ENCODE data around the gene RUNDC1.
"Not testable (repeated sequence)": the region's sequence is repeated elsewhere in the genome, so short reads cannot be mapped to it uniquely, and the experiment has no call there.

The RUNDC1 gene

DNA sequence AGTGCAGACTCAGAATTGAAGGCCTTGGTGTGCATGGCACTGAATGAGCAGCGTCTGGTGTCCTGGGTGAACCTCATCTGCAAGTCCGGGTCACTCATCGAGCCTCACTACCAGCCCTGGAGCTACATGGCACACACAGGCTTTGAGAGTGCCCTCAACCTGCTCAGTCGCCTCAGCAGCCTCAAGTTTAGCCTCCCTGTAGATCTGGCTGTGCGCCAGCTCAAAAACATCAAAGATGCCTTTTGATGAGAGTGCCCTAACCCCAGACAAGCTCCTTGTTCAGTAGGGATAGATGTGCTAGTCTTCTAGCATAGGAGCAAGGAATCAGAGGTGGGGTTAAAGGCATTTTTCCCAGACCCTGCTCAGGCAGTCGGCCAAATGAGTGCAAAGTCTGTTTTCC lies 11.1 kb downstream of the RUNDC1 start:
- DNase-seq (ENCODE audit: low read depth), result no peak

DNA sequence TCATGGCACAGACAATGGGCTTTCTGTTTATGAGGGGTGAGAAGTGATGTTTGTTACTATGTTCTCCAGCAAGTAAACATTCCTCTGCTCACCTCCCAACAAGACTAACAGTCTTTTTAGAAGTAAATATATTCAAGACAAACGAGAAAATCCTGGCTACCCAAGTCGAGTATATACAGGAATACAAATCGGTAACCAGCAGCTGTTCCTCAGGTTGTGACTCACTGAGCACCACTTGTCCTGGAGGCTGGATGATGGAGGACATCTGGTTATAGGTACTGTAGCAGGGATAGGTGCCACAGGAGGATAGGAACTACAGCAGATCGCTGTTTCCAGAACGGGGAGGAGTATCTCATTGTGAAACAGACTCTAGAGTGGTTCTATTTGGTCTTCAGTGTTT lies 12.5 kb downstream of the RUNDC1 start:
- DNase-seq (ENCODE audit: low read depth), result no peak

DNA sequence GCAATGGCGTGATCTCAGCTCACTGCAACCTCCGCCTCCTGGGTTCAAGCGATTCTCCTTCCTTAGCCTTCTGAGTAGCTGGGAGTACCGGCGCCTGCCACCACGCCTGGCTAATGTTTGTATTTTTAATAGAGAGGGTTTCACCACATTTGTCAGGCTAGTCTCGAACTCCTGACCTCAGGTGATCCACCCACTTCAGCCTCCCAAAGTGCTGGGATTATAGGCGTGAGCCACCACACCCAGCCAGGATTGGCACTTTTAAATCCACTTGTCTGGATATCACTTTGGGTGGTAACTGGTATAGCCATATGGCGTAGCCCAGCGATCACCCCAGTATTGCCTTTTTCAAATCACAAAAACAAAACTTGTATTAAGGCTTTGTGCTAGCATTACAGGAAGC lies 13.5 kb downstream of the RUNDC1 start:
- DNase-seq (ENCODE audit: low read depth), result not testable (repeated sequence)

DNA sequence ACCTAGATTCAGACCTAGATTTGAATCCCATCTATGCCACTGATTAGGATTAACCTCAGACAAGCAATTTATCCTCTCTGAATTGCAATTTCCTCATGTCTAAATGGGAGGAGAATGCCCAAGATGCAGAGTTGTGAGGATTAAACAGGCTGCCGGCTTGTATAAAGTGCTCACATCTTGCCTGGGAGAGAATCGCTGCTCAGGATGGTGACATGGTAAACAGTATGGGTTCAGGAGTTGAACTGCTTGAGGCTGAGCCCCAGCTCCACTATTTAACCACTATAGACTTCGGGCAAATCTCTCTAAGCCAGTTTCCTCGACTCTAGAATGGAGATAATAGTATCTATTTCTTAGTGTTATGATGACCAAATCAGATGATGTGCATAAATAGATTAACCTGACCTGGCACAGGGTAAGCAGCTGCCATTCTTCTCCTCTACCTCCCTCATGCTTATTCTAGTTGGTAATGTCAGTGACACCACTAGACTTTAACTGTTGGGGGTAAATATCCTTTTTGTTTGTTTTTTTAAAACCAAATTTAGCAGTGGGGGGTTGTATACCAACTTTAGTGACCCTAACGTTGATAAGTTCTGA lies 17.1 kb downstream of the RUNDC1 start:
- no peak for DNase-seq (ENCODE audit: low read depth)

DNA sequence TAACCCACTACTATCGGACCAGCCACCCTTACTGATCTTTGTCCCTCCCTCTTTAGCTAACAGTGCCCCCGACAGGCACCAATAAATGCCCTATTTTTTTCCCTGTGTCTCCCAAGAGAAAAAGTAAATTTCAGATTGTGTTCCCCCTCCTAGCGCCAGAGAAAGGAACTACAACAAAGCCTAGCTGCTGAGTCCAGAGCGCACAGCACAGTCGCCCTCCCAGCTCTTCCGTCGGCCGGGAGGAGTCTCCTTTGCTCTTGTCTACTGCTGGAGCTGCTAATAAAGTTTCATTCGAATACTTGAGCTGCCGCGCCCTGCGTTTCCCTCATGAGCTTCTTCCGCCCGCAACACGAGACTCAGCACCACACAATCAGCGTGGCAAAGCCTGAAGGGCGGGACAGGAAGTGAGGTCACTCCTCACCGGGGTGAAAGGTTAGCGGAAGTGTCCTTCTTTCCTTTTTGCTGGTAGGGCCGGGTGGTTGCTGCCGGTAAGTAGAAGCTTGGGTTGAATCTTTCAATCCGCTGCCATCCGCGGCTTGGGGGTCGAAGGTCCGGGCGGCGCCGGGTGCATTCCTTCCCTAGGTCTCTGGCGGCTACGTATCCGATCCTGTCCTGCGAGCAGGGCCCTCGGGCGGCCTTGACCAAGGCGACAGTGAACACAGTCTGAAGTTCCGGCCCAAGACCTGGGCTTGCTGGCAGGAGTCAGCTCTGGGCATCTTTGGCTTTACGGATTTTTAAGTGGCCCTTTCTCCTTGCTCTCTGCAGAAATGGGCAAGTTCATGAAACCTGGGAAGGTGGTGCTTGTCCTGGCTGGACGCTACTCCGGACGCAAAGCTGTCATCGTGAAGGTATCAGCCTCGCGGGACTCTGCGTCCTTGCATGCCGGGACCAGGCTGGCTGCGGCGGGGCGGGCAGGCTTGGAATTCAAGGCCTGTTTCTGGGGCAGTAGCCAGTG lies 17.9 kb downstream of the RUNDC1 start, which contains the start of gene RPL27:
Gene RPL27, plus strand, starts transcription at position 436 of the 955 bp plus-strand sequence. Its CDS starts 332 bp downstream, at position 768.
- peak; percentile 93 for DNase-seq (ENCODE audit: low read depth)

DNA sequence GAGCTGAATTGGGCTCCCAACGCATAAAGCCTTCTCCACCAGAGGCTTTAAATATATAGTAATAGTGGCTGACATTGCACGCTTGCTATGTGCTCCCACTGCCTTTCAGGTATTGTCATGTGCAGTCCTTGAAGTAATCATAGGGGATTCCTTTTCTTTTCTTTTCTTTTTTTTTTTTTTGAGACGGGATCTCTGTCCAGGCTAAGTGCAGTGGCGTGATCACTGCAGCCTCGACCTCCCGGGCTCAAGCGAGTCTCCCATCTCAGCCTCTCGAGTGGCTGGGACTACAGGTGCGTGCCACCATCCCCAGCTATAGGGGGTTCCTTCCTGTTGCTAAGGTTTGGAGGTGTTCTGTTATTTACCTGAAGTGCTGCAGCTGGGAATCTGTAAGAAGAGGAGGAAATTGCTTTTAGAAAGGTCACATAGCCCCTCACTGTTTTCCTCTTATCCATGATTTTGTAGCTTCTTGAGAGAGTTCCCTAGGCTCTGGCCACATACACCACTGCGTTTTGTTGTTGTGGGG lies 18.7 kb downstream of the RUNDC1 start:
- no peak for DNase-seq (ENCODE audit: low read depth)

DNA sequence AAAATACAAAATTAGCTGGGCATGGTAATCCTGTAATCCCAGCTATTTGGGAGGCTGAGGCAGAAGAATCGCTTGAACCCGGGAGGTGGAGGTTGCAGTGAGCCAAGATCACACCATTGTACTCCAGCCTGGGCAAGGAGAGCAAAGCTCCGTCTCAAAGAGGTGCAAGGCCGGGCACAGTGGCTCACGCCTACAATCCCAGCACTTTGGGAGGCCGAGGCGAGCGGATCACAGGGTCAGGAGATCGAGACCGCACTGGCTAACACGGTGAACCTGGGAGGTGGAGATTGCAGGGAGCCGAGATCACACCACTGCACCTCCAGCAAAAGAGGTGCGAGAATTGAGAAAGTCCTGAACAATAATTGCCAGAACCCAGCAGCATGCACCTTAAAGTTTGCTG lies 20.5 kb downstream of the RUNDC1 start:
- not testable (repeated sequence) for DNase-seq (ENCODE audit: low read depth)

DNA sequence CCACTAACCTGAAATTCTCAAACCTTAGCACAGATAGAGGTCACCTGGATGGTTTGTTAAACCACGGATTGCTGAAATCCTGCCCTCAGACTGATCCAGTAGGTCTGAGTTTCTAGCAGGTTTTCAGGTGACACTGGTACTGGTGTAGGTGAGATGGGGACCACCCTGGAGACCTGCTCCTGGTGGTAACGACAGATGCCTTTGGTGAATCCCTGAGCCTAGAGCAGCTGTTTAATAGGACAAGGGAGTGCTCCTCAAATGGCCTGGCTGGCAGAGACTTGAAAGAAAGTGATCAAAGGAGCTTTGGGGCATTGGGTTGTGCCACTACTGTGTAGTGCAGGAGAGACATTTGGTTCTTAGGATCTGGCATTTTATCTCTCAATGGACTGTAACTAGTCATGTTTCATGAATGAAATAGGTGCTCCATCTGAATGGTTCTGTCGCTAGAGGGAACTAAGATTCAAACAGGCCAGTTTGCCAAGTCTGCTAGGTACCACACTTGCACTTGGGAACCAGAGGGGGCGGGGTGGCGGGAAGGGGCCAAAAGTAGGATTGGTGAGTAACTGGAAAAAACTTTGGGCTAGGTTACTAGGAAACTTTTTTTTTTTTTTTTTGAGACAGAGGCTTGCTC lies 23.3 kb downstream of the RUNDC1 start:
- DNase-seq (ENCODE audit: low read depth), result no peak

DNA sequence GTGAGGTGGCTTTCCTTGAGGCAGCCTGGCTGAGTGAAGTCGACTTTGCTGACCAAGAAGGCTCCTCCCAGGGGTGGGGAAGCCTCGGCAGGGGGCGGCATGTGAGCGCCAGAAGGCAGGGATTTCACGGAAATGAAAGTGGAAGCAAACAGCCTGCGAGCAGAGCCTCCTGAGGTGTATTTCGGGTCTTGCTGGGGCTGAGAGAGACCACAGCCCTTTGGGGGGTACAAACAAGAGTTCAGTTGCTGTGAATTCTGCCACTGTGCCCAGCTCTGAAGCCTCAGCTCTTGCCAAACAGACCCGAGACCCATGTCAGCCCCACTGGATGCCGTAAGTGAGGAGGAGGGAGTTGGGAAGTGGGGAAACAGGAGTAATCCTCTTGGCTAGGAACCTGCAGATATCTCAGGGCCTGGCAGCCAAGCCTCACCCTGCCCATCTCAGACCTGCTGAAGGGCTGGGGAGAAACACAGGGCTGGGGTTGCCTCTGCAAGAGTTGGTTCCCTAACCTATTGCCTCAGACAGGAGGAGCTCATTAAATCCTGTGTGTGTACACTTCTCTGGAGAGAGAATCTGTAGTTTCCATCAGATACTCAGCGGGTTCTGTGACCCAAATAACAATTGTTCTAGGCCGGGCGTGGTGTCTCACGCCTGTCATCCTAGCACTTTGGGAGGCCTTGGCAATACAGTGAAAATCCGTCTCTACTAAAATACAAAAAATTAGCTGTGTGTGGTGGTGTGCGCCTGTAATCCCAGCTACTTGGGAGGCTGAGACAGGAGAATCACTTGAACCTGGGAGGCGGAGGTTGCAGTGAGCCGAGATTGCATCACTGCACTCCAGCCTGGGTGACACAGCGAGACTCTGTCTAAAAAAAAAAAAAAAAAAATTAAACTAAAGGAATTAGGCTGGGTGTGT lies 26.5 kb downstream of the RUNDC1 start, which contains the start of gene IFI35:
Gene IFI35, plus strand, starts transcription at position 146 of the 913 bp plus-strand sequence. Its CDS starts 164 bp downstream, at position 310.
- DNase-seq (ENCODE audit: low read depth), result peak; percentile 80

DNA sequence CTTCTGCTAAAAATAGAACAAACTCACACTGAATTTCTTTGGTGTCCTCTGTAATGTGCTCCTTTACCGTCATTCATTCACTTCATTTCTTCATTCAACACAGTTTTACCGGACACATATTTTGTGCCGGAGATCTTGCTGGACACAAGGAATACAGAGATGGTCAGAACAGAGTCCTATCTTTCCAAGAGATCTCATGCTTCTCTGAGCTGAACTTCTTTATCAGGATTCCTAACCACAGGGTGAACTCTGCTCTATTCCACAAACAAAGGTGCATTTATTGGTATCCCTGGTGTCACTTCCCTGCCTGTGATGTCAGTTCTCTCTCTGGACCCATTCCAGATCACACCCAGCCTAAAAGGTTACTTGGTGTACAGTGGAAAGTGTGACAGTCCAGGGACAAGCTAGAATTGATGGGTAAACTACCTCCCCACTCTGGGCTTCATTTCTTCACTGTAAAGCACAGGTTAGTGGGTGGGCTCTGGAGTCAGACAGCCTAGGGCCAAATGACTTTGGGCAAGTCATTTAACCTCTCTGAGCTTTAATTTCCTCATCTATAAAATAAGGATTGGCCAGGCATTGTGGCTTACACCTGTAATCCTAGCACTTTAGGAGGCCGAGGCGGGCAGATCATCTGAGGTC lies 30.4 kb downstream of the RUNDC1 start:
- no peak for DNase-seq (ENCODE audit: low read depth)

DNA sequence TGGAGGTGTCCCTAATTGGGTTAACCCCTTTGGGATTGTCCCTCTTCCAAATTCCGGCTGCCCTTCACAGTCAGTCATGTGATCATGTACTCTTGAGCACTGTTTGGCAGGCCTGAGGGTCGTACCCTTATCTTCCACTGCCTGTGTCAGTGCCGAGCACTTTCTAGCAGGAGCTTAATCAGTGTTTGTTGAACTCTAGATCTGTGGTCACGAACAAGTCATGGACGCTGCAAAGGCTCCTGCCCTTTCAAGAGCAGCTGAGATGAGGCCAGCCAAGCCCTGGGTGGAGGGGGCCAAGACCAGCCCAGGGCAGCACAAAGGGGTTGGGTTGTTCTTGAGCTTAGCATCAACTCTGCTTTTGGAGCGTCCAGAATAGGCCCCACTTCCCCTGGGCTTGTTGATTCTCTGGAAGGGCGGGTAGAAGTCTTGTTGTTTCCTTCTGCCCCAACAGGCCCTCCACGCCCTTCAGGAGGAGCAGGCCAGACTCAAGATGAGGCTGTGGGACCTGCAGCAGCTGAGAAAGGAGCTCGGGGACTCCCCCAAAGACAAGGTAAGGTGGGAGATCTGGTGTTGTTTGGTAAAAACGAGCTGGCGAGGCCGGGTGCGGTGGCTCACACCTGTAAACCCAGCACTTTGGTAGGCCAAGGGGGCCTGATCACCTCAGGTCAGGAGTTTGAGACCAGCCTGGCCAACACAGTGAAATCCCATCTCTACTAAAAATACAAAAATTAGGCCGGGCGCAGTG lies 31.5 kb downstream of the RUNDC1 start:
- DNase-seq (ENCODE audit: low read depth), result no peak

DNA sequence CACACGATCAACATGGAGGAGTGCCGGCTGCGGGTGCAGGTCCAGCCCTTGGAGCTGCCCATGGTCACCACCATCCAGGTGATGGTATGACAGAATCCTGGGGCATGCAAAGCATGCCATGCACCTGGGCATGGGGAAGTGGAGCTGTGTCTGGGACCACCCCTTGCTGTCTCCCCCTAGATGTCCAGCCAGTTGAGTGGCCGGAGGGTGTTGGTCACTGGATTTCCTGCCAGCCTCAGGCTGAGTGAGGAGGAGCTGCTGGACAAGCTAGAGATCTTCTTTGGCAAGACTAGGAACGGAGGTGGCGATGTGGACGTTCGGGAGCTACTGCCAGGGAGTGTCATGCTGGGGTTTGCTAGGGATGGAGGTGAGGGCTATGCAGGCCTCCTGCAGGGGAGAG lies 32.9 kb downstream of the RUNDC1 start:
- no peak for DNase-seq (ENCODE audit: low read depth)

DNA sequence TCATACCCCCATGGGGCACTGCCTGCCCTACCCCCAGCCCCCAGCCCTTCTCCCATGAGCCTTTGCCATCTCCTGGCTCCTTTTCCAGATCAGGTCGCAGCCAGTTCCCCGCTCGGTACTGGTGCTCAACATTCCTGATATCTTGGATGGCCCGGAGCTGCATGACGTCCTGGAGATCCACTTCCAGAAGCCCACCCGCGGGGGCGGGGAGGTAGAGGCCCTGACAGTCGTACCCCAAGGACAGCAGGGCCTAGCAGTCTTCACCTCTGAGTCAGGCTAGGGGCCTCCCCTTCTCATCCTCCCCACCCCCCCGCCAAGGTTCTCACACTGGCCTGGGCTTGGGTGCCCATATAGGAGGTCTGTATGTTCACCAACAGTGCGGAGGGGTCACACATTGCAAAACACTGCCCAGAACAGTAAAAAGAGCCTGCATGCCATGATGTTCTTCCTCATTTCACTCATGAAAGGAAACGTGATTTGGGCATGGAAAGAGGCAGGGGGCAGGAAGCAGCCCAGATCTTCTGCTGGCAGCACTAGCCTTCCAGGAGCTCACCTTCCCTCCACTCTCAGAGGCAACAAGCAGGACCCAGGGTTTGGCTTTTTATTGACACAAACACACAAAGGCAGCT lies 33.8 kb downstream of the RUNDC1 start:
- no peak for DNase-seq (ENCODE audit: low read depth)

DNA sequence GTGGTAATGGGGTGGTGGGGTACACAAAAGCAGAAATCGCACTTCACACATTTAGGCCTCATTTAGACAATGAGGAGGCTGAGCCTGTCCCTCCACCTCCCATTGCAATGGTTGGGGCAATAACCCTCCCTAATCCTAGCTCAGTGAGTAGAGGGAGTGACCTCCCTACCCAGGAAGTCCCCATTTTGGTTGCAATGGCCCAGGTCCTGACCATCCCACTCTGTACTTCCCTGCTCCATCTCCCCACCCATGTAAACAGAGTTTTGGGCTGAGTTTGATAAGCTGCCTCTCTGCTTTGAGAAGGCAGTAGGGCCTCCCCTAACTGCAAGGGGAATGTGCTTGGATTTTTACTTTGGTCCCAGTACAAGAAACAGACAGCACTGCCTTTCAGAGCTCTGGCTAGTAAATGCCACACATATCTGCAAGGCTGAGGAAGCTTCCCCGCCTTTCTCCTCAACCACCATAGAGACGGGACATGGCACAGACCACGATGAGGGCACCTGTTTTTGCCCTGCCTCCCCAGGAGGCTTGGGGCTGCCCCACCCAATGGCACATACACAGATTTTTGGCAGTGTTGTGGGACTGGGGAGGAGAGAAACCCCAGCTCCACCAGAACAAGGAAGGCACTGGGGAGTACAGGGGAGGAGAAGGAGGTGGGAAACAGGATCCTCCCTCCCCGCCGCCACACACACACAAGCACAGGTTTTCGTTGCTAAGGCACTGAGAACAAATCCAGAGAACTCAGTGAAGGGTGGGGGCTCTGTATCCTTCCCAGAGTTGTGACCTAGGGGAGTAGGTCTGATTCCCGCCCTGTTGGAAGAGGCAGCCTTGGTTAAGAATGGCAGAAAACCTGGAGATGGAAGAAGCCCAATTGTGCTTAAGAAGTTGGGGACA lies 34.5 kb downstream of the RUNDC1 start:
- no peak for DNase-seq (ENCODE audit: low read depth)

DNA sequence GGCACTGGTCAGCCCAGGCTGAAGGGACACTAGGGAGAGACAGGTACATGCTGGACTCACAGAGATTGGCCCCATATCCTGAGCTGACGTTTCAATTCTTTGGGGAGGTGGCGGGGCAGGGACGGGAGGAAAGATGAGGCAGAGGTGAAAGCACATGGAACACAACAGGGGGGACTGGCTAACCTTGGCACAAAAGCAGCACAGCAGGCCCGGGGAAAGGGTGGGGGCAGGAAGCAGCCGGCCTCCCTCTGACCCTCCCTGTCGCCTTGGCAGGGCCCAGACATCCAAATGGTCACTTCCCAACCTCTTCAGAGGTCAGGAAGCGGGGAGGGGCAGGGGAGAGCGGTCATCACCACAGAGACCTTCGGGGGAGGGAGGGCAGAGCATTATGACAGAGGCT lies 35.2 kb downstream of the RUNDC1 start:
- DNase-seq (ENCODE audit: low read depth), result no peak

DNA sequence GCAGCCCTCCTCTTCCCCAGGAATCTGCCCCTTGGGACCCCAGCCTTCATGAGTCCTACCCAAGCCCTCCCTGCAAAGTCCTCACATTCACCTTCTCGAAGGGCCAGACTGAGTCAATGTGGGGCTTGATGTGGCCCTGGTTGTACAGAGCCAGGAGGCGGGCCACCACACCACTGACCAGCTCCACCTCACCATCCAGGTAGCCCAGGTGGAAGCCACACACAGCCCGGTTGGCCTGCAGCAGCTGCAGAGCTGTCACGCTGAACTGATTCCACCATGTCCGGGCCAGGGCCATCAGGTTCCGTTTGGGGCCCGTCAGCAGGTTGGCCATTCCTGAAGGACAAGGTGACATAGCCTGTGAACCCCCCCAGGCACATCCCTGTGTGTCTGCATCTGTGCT lies 35.9 kb downstream of the RUNDC1 start:
- DNase-seq (ENCODE audit: low read depth), result no peak

DNA sequence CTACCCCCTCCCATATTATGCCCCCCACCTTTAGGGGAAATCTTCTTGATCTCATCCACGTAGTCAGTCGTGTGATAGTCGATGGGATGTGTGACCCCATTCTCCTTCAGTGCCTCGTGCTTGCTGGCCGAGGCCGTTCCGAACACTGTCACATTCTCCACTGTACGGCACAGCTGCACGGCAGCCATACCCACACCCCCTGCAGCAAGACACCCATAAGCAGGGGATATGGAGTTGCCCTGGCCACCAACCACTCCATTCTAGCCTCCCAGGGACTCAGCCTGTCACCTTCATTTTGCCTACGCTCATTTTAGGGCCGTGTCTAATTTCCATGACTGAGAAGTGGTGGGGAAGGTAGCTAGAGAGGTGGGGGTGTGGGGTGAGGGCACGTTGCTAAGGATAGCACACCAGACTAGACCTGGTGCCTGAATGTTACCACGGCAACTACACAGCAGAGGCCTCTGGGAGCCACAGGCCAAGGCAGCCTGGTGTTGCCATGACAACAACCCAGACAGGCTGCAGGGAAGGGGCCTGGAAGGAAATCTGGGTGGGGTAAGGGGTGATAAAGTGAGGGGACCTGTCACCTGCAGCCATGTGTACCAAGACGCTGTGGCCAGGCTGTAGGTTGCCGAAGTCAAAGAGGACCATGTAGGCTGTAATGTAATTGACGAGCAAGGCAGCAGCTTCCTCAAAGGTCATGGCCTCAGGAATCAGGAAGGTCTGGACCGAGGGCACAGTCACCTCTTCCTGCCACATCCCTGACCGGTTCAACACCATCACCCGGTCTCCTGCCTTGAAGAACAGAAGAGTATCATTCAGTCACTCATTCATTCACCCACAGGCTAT lies 37.9 kb downstream of the RUNDC1 start:
- no peak for DNase-seq (ENCODE audit: low read depth)

DNA sequence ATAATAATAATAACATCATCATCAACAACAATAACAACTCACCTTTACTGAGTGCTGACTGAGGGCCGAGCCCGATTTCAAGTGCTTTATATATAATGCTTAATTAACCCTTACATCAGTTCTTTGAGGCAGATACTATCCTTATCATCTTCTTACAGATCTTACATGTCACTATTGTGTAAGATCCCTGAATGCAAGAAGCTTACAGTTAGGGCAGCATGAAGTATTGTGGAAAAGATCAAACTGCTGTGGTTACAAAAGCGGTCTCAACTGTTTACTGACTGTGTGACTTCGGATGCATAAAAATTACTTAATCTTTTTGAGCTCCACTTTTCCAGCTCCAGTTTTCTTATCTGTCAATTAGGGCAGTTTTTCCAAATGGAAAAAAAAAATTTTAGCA lies 38.6 kb downstream of the RUNDC1 start:
- no peak for DNase-seq (ENCODE audit: low read depth)

All from stimulated activated CD8-positive, alpha-beta memory T cell treated with anti-CD3 and anti-CD28 coated beads, Interleukin-4, amount 100 ng/mL, for 24 hours (primary cell).